HepG2 (cell line): ENCODE data around the gene ZNF213. TPM values are rescaled to one million over a fixed set of nuclear protein-coding genes. Genes with fewer than 3 reads are reported as not detected.

Experiments used
- FOXA3 ChIP-seq: IDR thresholded peaks from 2 replicates; pipeline ENCODE4 v1.6.1; 2016; ENCODE audit warnings: missing genetic modification reagents, missing compliant biosample characterization
- JARID2 ChIP-seq: sonication (generic); formaldehyde crosslinking; IDR thresholded peaks from 2 replicates; pipeline ENCODE4 v1.8.1; 2023; ENCODE audit warnings: missing genetic modification reagents, inconsistent platforms; ENCODE audit not compliant: insufficient replicate concordance
- MAF1 ChIP-seq: sonication (generic); formaldehyde crosslinking; IDR thresholded peaks from 2 replicates; pipeline ENCODE4 v1.5.0; 2020; ENCODE audit warnings: missing genetic modification reagents, borderline replicate concordance
- MTA1 ChIP-seq: sonication (generic); formaldehyde crosslinking; IDR thresholded peaks from 2 replicates; pipeline ENCODE4 v1.4.0; 2020; ENCODE audit warnings: missing genetic modification reagents, mild to moderate bottlenecking, borderline replicate concordance
- NFKBIZ ChIP-seq: IDR thresholded peaks from 2 replicates; pipeline ENCODE4 v1.6.1; 2018; ENCODE audit warnings: missing genetic modification reagents, missing compliant biosample characterization
- NONO ChIP-seq, 2 experiments: fragments of 450-650 bp in 1 of 2; sonication (generic) in 1 of 2; formaldehyde crosslinking in 1 of 2; IDR thresholded peaks in 1 of 2; conservative IDR thresholded peaks in 1 of 2; 2 replicates each; pipeline versions ENCODE4 v1.6.1 to v1.8.0; 2017 to 2022; ENCODE audit warnings: mild to moderate bottlenecking in 1 of 2, missing genetic modification reagents in 1 of 2, moderate library complexity in 1 of 2
- PRMT3 ChIP-seq: sonication (generic); formaldehyde crosslinking; IDR thresholded peaks from 2 replicates; pipeline ENCODE4 v1.8.1; 2022; ENCODE audit warnings: low read depth, mild to moderate bottlenecking, moderate library complexity, missing genetic modification reagents, borderline replicate concordance
- RFXANK ChIP-seq: IDR thresholded peaks from 2 replicates; pipeline ENCODE4 v1.6.1; 2016
- SYNCRIP ChIP-seq: fragments of 200-400 bp; formaldehyde crosslinking; IDR thresholded peaks from 2 replicates; pipeline ENCODE4 v1.6.1; 2018; ENCODE audit warnings: mild to moderate bottlenecking, low read depth, low read length; ENCODE audit not compliant: insufficient read depth
- TAF1 ChIP-seq: sonication (generic); formaldehyde crosslinking; IDR thresholded peaks from 2 replicates; pipeline ENCODE4 v1.4.0; 2020; ENCODE audit warnings: missing genetic modification reagents
- ZFP82 ChIP-seq: sonication (generic); formaldehyde crosslinking; IDR thresholded peaks from 2 replicates; pipeline ENCODE4 v1.5.1; 2020; ENCODE audit warnings: mild to moderate bottlenecking, missing genetic modification reagents, borderline replicate concordance
- ZNF225 ChIP-seq: sonication (generic); formaldehyde crosslinking; IDR thresholded peaks from 2 replicates; pipeline ENCODE4 v1.4.0; 2020; ENCODE audit warnings: mild to moderate bottlenecking, missing genetic modification reagents
- ZNF34 ChIP-seq: sonication (generic); formaldehyde crosslinking; IDR thresholded peaks from 2 replicates; pipeline ENCODE4 v1.4.0; 2020; ENCODE audit warnings: mild to moderate bottlenecking, missing genetic modification reagents, borderline replicate concordance
- polyA plus RNA-seq, 8 experiments: library from polyadenylated mRNA; depleted of rRNA in 3 of 8; stranded (reverse) in 7 of 8; unstranded in 1 of 8; fragments of >200 nt; fragmentation: Illumina TruSeq in 4 of 8; extraction: Trizol in 4 of 8; gene quantifications; 2 replicates each; pipeline versions ENCODE4 v1.2.1 to v1.2.3, GENCODE V29; 2011 to 2016; ENCODE audit warnings: low read depth in 4 of 8, missing spikeins in 1 of 8, mixed read lengths in 1 of 8; ENCODE audit not compliant: insufficient read depth in 1 of 8
- total RNA-seq, 5 experiments: library from RNA; depleted of rRNA; stranded (reverse); fragments of >200 nt; fragmentation: Illumina TruSeq; extraction: Trizol; gene quantifications; 2 replicates each; pipeline ENCODE4 v1.2.3, GENCODE V29; 2016; ENCODE audit warnings: low read depth in 1 of 5
- TF ChIP-seq, protein P1 (sequence below): sonication (generic); formaldehyde crosslinking; IDR thresholded peaks from 2 replicates; pipeline ENCODE4 v1.4.0; 2020; ENCODE audit warnings: missing genetic modification reagents, borderline replicate concordance
- TF ChIP-seq, protein P2 (sequence below), 2 experiments: sonication (generic) in 1 of 2; formaldehyde crosslinking in 1 of 2; IDR thresholded peaks; 2 replicates each; pipeline versions ENCODE4 v1.4.0 to v1.6.1; 2018 to 2020; ENCODE audit warnings: missing genetic modification reagents in 2 of 2, borderline replicate concordance in 1 of 2, low read depth in 1 of 2, mild to moderate bottlenecking in 1 of 2, missing biosample characterization in 1 of 2
- TF ChIP-seq, protein P3 (sequence below): IDR thresholded peaks from 2 replicates; pipeline ENCODE4 v1.6.1; 2018; ENCODE audit warnings: missing genetic modification reagents, mild to moderate bottlenecking, missing compliant biosample characterization
- TF ChIP-seq, protein P4 (sequence below): sonication (generic); formaldehyde crosslinking; IDR thresholded peaks from 2 replicates; pipeline ENCODE4 v1.4.0; 2020; ENCODE audit warnings: missing genetic modification reagents

The ZNF213 gene
- total and polyA plus RNA-seq, 2 of the 13 experiments (the other 11 are each of a cell fraction or from before 2014, with no cell fraction given) = 0.59 to 0.97 TPM

DNA sequence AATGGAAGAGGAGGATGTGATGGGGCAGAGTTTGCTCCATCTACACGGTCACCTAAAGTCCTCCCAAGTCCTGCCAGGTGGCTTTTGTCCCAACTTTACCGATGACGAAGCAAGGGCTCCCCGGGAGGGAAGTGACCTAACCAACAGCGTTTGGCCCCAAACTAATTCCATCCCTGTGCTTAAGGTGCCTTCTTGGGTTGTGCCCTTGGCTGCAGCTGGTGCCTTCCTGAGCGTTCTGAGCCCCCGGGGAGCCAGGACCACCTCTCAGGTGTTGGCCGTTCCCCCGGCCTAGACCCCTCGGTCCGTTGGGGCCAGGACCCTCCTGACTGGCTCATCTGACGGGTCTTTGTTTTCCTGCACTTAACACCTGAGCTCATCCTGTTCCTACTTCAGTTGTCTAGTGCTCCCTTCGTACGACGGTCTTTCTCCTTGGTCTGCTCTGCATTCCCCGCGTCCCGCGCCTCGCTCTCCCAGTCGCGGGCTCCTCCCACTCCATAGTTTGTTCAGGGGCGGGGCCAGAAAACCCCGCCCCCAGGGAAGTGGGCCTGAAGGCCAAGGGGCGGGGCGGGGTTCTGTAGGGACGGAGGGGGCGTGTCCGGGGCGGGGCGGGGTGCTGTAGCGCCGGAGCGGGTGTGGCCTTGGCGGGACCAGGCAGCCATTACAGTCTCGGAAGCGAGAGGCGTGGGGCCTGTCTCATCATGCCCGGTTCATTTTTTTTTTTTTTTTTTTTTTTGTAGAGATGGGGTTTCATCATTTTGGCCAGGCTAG, 34.9 kb upstream of the ZNF213 start (continued):
- TF ChIP-seq, protein P1, sequence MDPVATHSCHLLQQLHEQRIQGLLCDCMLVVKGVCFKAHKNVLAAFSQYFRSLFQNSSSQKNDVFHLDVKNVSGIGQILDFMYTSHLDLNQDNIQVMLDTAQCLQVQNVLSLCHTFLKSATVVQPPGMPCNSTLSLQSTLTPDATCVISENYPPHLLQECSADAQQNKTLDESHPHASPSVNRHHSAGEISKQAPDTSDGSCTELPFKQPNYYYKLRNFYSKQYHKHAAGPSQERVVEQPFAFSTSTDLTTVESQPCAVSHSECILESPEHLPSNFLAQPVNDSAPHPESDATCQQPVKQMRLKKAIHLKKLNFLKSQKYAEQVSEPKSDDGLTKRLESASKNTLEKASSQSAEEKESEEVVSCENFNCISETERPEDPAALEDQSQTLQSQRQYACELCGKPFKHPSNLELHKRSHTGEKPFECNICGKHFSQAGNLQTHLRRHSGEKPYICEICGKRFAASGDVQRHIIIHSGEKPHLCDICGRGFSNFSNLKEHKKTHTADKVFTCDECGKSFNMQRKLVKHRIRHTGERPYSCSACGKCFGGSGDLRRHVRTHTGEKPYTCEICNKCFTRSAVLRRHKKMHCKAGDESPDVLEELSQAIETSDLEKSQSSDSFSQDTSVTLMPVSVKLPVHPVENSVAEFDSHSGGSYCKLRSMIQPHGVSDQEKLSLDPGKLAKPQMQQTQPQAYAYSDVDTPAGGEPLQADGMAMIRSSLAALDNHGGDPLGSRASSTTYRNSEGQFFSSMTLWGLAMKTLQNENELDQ (CRISPR knock-in tag) = no peak
- TF ChIP-seq MAF1 (no peak), NONO (IDR thresholded peaks at IDR 0.05) (no peak), NONO (CRISPR knock-in tag; conservative IDR thresholded peaks at IDR 0.05) (no peak), FOXA3 (CRISPR knock-in tag) (no peak), PRMT3 (CRISPR knock-in tag) (no peak), ZFP82 (no peak), ZNF34 (CRISPR knock-in tag) (no peak), TAF1 (CRISPR knock-in tag) (peak; percentile 46; the same call in 1 of the 2 replicates), ZNF225 (CRISPR knock-in tag) (0 out of 2 replicates have a peak, but pooled peaks have one; percentile 32), SYNCRIP (no peak), NFKBIZ (0 out of 2 replicates have a peak, but pooled peaks have one; percentile 38), MTA1 (no peak), RFXANK (CRISPR knock-in tag) (no peak), JARID2 (CRISPR knock-in tag) (no peak)
- TF ChIP-seq, protein P2, sequence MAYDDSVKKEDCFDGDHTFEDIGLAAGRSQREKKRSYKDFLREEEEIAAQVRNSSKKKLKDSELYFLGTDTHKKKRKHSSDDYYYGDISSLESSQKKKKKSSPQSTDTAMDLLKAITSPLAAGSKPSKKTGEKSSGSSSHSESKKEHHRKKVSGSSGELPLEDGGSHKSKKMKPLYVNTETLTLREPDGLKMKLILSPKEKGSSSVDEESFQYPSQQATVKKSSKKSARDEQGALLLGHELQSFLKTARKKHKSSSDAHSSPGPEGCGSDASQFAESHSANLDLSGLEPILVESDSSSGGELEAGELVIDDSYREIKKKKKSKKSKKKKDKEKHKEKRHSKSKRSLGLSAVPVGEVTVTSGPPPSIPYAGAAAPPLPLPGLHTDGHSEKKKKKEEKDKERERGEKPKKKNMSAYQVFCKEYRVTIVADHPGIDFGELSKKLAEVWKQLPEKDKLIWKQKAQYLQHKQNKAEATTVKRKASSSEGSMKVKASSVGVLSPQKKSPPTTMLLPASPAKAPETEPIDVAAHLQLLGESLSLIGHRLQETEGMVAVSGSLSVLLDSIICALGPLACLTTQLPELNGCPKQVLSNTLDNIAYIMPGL (CRISPR knock-in tag; IDR thresholded peaks at IDR 0.05; ENCODE audit: borderline replicate concordance in 1 of 2, low read depth in 1 of 2) = no peak
- TF ChIP-seq, protein P3, sequence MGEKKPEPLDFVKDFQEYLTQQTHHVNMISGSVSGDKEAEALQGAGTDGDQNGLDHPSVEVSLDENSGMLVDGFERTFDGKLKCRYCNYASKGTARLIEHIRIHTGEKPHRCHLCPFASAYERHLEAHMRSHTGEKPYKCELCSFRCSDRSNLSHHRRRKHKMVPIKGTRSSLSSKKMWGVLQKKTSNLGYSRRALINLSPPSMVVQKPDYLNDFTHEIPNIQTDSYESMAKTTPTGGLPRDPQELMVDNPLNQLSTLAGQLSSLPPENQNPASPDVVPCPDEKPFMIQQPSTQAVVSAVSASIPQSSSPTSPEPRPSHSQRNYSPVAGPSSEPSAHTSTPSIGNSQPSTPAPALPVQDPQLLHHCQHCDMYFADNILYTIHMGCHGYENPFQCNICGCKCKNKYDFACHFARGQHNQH (CRISPR knock-in tag) = no peak
- TF ChIP-seq, protein P4, sequence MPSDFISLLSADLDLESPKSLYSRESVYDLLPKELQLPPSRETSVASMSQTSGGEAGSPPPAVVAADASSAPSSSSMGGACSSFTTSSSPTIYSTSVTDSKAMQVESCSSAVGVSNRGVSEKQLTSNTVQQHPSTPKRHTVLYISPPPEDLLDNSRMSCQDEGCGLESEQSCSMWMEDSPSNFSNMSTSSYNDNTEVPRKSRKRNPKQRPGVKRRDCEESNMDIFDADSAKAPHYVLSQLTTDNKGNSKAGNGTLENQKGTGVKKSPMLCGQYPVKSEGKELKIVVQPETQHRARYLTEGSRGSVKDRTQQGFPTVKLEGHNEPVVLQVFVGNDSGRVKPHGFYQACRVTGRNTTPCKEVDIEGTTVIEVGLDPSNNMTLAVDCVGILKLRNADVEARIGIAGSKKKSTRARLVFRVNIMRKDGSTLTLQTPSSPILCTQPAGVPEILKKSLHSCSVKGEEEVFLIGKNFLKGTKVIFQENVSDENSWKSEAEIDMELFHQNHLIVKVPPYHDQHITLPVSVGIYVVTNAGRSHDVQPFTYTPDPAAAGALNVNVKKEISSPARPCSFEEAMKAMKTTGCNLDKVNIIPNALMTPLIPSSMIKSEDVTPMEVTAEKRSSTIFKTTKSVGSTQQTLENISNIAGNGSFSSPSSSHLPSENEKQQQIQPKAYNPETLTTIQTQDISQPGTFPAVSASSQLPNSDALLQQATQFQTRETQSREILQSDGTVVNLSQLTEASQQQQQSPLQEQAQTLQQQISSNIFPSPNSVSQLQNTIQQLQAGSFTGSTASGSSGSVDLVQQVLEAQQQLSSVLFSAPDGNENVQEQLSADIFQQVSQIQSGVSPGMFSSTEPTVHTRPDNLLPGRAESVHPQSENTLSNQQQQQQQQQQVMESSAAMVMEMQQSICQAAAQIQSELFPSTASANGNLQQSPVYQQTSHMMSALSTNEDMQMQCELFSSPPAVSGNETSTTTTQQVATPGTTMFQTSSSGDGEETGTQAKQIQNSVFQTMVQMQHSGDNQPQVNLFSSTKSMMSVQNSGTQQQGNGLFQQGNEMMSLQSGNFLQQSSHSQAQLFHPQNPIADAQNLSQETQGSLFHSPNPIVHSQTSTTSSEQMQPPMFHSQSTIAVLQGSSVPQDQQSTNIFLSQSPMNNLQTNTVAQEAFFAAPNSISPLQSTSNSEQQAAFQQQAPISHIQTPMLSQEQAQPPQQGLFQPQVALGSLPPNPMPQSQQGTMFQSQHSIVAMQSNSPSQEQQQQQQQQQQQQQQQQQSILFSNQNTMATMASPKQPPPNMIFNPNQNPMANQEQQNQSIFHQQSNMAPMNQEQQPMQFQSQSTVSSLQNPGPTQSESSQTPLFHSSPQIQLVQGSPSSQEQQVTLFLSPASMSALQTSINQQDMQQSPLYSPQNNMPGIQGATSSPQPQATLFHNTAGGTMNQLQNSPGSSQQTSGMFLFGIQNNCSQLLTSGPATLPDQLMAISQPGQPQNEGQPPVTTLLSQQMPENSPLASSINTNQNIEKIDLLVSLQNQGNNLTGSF = no peak
